ENCODE data around the gene RLBP1.

Gene RLBP1

GRCh38 chr15:89205991-89206585 lies 15.3 kb downstream of the RLBP1 start:
- DNase-seq (ENCODE audit: low spot score) = no peak

DNA sequence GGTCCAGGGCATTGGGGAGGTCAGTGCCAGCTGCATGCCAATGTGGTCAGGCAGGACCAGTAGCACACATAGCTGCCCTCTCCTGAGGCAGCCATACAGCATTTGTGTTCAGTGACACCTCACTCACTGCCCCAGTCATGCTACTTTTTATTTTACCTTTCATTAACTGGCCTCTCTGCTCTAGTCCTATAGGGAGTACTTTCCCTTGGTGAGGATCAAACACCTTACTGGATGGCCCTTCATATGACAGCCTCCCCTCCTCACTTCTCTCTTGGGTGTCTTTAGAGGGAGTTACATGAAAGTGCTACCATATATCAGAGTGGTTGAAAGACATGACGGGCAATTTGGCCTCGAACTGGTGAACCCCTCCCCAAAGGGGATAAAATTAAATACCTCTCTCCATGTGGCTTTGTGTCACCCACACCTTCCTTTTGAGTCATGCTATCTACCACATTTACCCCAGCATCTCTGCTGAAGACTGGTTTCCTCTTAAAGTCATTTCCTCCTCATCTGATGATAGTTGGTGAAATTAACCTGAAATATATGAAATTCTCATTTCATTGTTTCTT lies 17.6 kb downstream of the RLBP1 start:
- DNase-seq (ENCODE audit: low spot score) = peak; percentile 26

GRCh38 chr15:89201465-89202005 lies 19.8 kb downstream of the RLBP1 start:
- no peak for DNase-seq (ENCODE audit: low spot score)

GRCh38 chr15:89200182-89200581 lies 21.2 kb downstream of the RLBP1 start:
- DNase-seq (ENCODE audit: low spot score) = no peak

DNA sequence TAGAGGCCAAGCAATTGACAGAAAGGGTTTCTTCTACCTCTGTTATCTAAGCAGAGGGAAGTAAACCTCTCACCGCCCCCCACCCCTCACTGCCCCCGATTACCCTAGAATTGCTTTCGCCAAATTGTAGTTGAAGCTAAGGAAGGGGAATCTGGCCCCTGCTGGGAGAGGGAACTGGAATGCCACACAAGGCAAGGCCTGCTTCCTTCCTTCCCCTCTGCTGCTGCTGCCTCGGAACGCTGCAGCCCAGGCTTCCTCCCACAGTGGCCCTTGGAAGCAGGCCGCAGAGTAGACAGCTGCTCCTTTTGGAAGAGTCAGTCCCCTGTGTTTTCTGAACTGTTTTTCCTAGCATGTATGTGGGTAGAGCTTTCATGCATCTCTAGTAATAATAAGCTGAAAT lies 21.6 kb downstream of the RLBP1 start:
- no peak for DNase-seq (ENCODE audit: low spot score)

DNA sequence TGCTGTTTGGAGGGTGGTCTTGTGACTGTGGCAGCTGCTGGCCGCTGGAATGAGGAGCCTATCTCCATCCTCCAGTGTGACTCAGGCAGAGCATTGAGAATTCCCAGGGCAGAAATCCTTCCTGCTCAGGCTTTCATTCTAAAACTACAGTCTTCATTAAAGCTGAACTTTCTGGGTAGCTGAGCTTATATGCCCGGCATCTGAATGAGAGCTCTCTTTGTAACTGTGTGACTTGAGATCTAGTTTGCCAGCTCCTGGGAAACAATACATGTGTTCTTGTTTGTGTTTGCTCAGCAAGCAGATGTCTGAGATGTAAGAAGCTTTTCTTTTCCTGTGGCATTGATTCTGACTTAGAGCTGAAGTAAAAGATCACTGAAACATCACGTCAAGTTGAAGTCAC lies 22.4 kb downstream of the RLBP1 start:
- no peak for DNase-seq (ENCODE audit: low spot score)

DNA sequence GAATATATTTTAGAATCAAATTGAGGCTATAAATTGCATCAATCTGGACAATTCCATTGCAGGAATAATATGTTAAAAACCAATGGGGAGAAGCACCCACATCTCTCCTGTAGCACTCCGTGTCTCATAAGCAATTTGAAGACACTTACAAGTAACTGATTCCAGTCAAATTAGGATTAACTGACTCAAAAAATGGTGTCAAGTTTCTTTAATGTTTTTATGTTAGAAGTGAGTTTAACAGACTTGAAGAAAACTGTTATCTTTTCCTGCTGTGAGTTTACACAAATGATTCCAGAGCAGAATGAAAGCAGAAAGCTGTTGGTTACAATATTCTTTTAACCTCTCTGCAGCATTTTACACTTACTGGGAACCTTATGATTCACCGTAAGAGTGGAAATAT lies 23.2 kb downstream of the RLBP1 start:
- no peak for DNase-seq (ENCODE audit: low spot score)

GRCh38 chr15:89197503-89197971 lies 23.8 kb downstream of the RLBP1 start:
- DNase-seq (ENCODE audit: low spot score) = no peak

DNA sequence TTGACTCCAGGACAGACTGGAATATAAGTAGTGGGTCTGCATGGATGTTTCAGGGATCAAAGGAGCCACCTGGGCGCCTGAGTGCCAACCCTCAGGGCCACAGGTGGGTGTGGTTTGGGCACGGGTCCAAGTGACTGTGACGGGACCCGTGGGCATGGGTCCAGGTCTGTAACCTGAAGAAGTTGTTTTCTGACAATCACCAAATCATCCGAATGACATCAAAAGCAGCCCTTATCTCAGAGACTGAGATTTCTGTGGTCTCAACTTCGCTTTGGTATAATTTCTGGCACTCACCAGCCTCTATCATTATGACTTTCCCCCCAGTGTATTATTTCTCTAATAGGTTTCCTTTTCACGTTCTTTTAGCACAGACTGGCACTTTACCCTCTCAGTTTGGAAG lies 24.4 kb downstream of the RLBP1 start:
- DNase-seq (ENCODE audit: low spot score) = no peak

GRCh38 chr15:89196241-89196640 lies 25.1 kb downstream of the RLBP1 start:
- DNase-seq (ENCODE audit: low spot score) = no peak

GRCh38 chr15:89195836-89196235 lies 25.5 kb downstream of the RLBP1 start:
- DNase-seq (ENCODE audit: low spot score) = no peak

- DNase-seq (ENCODE audit: low spot score) = no peak
Measured at GRCh38 chr15:89194608-89195007, 26.8 kb downstream of the RLBP1 start.

- no peak for DNase-seq (ENCODE audit: low spot score)
Measured at GRCh38 chr15:89192766-89193165, 28.6 kb downstream of the RLBP1 start.

DNA sequence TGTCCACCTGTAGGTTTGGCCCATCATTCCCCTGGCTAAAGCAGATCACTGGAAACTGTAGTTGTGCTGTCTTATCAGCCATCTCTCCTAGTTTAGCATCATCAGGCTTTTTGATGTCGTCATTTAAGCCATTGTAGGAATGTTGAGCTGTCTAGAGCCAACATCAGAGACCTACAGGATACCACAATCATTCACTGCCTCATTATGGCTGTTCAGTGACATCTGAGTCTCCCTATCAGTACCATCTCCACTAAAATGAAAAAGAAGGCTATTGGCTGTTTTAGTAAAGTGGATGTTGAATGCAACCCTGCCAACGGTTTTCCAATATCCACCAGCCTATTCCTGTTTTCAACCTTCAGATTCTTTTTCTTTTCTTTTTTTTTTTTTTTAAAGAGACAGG lies 29.2 kb downstream of the RLBP1 start:
- no peak for DNase-seq (ENCODE audit: low spot score)

DNA sequence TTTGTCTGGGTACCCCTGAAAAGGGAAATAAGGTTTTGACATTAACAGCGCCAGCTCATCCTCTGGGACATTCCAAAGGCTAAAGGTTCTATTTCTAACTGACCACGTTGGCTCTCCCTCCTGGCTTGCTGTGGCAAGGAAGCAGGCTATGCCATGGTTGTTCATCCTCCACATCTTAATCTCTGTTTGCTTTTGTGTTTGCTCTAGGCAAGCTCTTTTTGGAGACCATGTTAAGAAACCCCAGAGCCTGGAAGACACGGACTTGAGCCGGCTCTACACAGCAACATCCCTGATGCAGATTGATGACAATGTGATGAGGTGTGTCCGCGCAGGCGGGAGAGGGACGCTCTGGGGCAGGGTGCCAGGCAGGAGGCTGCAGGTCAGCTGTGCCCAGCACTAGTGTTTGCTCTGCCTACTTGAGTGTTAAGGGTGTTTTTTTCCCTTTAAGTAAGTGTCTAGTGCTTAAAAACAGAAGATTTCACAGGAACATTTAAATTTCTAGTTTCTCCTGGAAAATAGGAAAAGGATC lies 33.3 kb downstream of the RLBP1 start:
- no peak for DNase-seq (ENCODE audit: low spot score)

DNA sequence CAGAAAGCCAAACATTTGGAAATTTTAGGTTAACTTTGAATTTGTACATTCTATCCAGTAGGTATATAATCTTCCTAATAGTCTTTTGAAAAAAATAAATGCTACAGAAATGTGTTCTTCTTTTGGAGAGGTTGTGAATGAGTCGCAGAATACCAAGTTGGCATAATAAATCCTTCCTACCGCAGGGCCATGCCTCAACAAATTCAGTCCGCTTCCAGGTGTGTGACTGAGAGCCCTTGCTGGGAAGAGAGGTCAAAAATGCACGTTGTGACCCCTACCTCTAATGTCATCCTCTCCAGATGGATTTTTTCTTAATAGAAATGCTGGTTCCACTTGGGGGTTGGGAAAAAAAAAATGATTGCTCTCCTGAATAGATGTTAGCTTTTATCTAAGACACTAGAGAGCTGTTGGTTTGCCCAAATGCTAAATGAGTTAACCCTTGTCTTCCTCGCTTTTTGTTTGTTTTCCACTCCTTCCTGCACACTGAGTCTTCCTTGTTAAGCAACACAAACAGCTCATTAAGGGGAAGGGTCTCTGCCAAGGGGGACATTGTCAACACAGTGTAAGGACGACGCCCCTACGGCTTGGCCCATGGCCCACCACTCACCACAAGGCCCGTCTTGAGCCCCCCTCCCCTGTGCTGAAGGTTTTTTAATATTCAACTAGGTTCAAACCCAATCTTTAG lies 33.9 kb downstream of the RLBP1 start:
- DNase-seq (ENCODE audit: low spot score) = no peak

DNA sequence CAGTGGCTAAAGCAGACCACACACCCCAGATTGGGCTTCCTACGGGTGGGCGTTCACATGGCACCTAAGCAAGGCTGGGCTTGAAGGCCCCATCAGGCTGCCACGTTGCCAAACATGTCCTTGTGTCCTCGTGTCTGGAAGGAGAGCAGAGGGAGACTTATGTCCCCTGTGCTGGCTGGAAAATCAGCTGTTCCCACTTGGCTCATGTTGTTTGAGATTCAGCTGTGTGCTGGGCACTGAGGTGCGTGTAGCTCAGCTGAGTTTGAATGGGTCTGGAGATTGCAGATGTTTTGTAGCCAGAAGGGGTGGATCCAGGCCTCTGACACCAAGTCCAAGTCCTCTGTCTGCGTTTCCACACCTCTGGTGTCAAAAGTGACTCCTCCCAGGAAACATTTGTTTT lies 34.6 kb downstream of the RLBP1 start:
- DNase-seq (ENCODE audit: low spot score) = no peak

DNA sequence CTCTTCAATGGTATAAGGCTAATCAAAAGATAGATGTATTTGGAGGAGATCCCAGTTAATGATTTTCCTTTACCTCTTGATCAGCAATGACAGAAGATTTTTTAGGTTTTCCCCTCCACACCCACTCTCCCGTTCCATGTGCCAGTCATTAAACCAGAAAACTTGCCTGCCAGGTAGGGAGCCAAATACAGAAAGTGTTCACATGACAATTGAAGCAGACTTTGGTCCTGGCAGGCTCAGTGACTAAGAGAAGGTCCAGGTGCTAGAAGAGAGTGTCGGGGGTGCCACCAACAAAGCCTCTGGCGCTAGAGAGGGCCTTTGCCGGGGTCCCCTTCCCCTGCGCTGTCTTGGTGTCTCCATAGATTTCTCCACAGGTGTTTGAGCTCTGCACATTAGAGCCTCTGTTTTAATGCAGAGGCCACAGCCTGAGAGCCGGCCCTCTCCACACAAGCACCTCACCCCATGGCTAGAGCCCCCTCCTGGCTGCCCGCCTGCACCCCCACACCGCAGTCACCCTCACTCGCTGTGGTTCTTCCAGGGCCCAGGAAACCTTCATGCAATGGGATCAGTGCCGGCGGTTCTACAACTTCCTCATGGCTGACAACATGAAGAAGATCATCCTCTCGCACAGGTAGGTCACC lies 36.4 kb downstream of the RLBP1 start:
- DNase-seq (ENCODE audit: low spot score) = no peak

- no peak for DNase-seq (ENCODE audit: low spot score)
Measured at GRCh38 chr15:89184357-89184756, 37.0 kb downstream of the RLBP1 start.

DNA sequence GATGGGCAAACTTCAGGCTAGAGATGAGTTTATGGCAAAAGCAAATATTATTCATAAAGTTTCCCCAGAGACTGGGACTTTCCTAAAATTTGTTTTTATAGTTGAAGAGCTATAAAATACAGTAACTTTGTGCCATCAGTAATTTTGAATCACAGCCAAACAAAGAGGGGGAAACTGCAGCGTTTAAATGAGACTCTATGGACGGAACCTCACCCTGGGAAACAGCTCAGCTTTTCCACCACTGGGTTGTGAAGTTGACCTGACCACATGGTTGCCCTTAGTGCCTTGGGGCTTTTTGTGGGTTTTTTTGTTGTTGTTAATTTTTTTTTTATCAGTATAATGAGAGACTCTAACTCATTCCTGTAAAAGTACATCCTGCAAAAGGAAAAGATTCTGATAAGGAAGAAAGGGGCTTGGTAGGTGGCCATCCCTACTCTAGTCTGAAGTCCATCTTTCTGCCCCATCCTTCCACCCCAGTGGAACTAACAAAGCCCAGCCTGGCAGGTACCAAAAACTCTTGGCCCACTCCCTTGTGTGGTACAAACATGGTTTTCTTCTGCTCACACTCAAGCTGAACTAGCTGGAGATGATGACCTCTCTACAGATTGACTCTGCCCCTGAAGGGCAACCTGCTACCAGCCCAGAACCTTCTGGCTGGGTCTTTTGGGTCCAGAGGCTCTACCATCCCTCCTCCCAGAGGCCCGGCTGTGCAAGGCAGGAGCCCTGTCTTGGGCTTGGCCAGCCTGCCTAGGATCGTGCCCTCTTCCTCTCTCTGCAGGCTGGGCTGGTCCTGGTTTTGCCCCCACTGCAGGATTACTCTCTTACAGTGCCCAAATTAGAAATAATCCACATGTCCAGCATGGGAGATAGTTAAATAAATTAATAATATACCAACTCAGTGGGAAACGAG lies 41.2 kb downstream of the RLBP1 start:
- no peak for DNase-seq (ENCODE audit: low spot score)

DNA sequence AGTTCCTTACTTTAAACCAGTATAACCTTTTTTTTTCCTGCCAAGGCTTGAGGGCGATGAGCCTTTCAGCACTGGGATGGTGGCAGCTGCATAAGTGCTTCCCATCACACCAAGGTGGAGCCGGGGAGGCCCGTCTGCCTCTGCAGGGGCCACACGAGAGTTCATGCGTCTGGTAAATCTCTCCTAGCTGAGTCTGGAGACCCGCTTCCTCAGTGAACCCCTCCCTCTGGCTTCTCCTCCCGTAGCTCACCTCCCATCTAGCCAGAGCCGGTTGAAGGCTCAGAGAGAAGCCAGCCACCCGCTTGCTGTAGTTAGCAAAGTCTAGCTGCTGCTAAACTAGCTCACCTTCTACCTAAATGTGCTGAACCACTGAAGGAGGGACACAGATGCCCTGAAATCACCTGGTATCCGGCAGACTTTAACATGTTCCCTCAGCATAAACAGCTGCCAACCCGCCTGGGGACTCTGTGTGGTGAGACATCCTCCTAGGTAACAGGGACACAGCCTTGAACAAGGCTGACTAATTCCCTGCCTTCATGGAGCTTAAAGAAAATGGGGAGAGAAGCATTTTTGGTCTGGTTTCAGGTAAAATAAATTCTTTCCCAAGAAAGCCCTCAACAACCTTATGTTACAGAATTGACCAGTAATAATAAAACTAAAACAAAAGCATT lies 42.9 kb downstream of the RLBP1 start:
- DNase-seq (ENCODE audit: low spot score) = no peak
